KBM-7 (cell line): ENCODE measurements around the gene SAMD3.
"Not testable (repeated sequence)": the region's sequence is repeated elsewhere in the genome, so short reads cannot be mapped to it uniquely, and the experiment has no call there.

Experiments
- DNase-seq: peaks from one replicate; pipeline ENCODE4 v3.0.0-alpha.2; 2015
- in situ Hi-C: fragments of 300-500 bp; cut with MboI; formaldehyde crosslinking; loops from 2 replicates; pipeline ENCODE4 v1.14.3; 2020; ENCODE audit warnings: low sequenced_read_pairs, low pct_unique_long_range_greater_than_20kb, mixed read lengths

SAMD3 gene

GRCh38 chr6:130215526-130215925, 7.2 kb downstream of the SAMD3 start:
- DNase-seq: peak; percentile 57
- in situ Hi-C loops: no loop called here

GRCh38 chr6:130212215-130212874, 10.4 kb downstream of the SAMD3 start:
- in situ Hi-C loops: no loop called here
- DNase-seq: no peak

- in situ Hi-C loops: no loop called here
- no peak for DNase-seq
These were observed 11.1 kb downstream of the SAMD3 start for GRCh38 chr6:130211691-130212090.

- no peak for DNase-seq
- in situ Hi-C loops: no loop called here
These were observed 14.6 kb downstream of the SAMD3 start for GRCh38 chr6:130207979-130208649.

- in situ Hi-C loops: no loop called here
- no peak for DNase-seq
These were observed 16.3 kb downstream of the SAMD3 start for GRCh38 chr6:130206479-130206878.

- DNase-seq: no peak
- in situ Hi-C loops: no loop called here
These were observed 18.4 kb downstream of the SAMD3 start for GRCh38 chr6:130204322-130204721.

- in situ Hi-C loops: no loop called here
- no peak for DNase-seq
These were observed 19.4 kb downstream of the SAMD3 start for GRCh38 chr6:130203370-130203769.

- in situ Hi-C loops: no loop called here
These were observed 20.0 kb downstream of the SAMD3 start for GRCh38 chr6:130202782-130203181.

GRCh38 chr6:130200020-130200419, 22.7 kb downstream of the SAMD3 start:
- in situ Hi-C loops: no loop called here
- DNase-seq: no peak

More at GRCh38 chr6:130202782-130203181, 20.0 kb downstream of the SAMD3 start:
- no peak for DNase-seq

GRCh38 chr6:130198483-130199035, 24.2 kb downstream of the SAMD3 start:
- in situ Hi-C loops: no loop called here
- no peak for DNase-seq

- in situ Hi-C loops, DNase-seq: not testable (repeated sequence)
These were observed 24.8 kb downstream of the SAMD3 start for GRCh38 chr6:130197816-130198482.

- not testable (repeated sequence) for DNase-seq
These were observed 28.3 kb downstream of the SAMD3 start for GRCh38 chr6:130194434-130194833.

GRCh38 chr6:130190701-130191690, 31.8 kb downstream of the SAMD3 start:
- in situ Hi-C loops: no loop called here
- peak; percentile 25 for DNase-seq

More at GRCh38 chr6:130194434-130194833, 28.3 kb downstream of the SAMD3 start:
- in situ Hi-C loops: not testable (repeated sequence)

GRCh38 chr6:130189531-130190397, 33.0 kb downstream of the SAMD3 start:
- no peak for DNase-seq
- in situ Hi-C loops: no loop called here

- DNase-seq: no peak
- in situ Hi-C loops: no loop called here
These were observed 34.4 kb downstream of the SAMD3 start for GRCh38 chr6:130188207-130188899.

- in situ Hi-C loops: no loop called here
- DNase-seq: no peak
These were observed 35.2 kb downstream of the SAMD3 start for GRCh38 chr6:130187335-130188206.
